HG02938 (cell line): ENCODE data around the gene TMEM184C.
A peak's percentile ranks its signal among the peaks of the same experiment; 100 is the strongest.

Experiments
- ATAC-seq: cut with Tn5 transposase; IDR thresholded peaks from one replicate; pipeline ENCODE4 v1.9.1; 2021; ENCODE audit warnings: mild to moderate bottlenecking, moderate library complexity; ENCODE audit not compliant: unreplicated experiment

The TMEM184C gene

DNA sequence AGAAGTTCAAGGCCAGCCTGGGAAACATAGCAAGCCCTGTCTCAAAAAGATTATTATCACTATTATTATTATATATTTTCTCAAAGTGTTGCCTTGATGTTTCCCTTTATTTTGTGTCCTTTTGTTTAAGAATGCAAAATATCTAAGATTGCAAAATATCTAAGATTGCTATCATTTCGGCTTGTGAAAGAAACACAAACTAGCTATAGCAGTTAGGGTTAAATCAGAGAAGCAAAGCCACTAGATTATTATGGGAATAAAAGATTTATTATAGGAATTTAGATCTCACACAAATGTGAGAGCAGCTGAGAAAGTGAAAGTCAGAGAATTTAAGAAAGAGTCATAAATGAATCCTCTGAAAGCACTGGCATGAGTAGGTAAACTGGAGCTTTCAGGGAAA, 18.0 kb upstream of the TMEM184C start:
- ATAC-seq: no peak

DNA sequence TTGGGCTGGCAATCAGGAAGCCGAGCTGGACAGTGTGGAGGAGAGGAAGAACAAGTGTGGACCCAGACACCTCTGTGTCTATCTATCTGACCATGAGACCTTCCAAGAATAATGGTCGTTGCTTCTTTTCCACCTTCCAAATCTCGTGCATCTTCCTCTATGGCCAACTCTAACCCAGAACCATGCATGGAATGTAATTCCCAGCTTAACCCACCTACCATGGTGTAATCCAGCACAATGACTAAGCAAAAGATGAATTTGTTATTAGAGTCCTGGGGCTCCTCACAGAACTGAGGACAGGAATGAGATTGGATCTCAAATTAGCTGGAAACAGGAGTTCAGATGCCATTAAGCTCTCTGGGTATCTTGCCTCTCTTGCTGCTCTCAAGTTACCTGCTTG, 17.4 kb upstream of the TMEM184C start:
- no peak for ATAC-seq

DNA sequence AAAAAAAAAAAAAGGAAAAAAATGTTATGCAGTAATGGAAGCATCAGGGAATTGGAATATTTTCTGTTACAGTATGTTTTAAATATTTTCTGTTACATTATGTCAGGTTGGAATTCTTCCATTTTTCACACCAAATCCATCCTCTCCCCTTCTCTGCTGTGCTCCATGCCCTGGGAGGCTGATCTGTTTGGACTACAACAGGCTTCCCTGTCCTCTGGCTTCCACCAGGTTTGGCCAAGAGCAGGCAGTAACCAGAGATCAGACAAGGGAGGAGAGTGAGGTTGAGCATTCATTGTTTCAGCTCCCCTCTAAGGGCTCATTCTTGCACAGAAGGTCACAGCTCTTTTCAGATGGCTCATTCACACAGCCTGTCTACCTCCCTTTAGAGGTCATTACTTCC, 11.7 kb upstream of the TMEM184C start:
- no peak for ATAC-seq

DNA sequence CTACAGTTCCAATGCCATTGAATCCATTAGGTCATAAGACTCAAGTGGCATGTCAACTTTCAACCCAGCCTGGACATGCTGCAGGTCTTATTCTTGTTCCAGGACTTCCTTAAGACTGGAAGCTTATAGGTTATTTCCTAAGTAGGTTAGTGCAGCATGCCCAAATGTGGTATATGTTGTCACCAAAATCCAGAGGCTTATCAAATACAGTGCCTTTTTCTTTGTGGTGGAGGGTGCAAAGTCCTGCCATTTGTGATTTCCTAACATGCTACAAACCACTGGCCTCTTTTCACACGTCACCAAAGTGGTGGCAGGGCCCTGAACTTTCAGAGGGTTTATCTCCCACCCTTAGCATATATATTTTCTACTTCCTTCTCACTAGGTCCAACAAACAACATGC, 9.7 kb upstream of the TMEM184C start:
- no peak for ATAC-seq

DNA sequence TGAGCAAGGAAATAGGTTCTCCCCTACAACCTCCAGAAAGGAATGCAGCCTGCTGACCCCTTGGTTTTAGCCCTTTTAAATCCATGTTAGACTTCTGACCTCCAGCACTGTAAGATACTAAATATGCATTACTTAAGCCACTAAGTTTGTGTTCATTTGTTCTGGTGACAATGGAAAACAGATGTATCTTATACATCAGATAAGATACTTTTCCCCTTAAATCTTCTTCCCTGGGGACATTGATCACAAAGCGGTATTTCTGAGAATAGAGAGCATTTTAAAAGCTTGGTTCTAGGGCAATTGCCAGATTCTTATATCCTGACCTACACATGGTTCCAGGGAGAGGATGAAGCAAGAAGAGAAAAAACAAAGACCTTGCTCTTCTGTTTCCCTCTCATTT, 6.5 kb upstream of the TMEM184C start:
- ATAC-seq: no peak

DNA sequence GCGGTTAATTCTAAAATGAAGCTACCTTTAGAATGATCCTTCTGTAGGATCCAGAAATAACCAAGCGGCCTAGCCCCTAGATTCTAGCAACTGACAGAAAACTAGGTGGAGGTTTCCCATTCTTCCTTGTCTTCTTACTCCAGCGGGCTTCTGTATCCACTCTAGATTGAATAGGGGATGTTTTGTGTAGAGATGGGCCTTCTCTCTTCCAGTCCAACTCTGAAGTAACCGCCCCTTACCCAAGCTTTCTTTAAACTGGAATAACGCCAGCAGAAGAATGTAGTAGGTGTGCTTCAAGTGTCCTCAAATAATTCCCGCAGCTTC, 386 bp upstream of the TMEM184C start:
- peak; percentile 4 for ATAC-seq

DNA sequence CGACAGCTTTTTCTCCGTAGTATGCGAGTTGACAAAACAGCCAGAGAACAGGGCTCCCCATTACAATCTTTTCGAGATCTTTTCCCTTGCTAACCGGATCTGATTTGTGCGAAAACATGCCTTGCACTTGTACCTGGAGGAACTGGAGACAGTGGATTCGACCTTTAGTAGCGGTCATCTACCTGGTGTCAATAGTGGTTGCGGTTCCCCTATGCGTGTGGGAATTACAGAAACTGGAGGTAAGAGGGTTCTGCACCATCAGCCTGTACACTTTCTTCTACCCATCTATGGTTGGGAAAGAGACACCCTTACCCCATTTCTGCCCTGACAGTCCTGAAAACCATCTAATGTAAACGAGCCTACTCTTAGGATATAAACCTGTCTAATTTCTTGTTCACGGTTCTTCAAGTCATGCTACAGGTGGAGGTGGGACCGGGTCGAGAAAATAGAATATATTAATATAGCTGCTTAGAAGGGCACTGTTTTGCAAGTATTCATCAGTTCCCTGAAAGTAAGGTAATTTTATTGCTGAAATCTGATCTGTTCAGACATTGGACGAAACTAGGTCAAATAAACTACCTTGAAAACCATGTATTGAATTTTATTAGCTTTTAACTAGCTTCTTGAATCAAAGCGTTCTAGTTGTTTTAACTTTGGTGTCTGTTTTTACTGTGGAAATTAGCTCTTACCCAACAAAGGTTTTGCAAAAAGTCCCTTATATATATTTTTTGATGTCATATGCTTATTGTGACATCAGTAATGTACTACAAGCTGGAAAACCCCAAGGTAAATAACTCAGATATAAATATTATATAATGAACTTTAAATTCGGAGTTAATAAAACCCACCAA, 869 bp downstream of the TMEM184C start:
- peak; percentile 12 for ATAC-seq

DNA sequence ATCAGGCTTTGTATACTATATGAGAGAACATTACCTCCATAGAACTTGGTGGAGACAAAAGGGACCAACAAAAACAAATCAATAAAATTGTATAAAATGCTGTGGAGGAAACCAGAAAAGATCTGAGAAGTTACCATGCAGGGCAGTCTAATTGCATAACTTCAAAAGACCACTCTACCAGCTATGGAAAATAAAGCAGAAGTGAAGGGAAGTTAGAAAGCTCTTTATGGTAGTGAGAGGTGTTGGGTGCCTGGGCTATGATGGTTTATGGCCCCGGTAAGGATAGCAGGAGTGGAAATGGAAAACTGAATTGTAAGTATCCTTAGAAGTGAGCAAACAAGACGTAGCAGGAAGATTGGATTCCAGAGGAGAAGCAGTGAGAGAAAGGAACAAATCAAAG, 3.1 kb downstream of the TMEM184C start:
- ATAC-seq: no peak

DNA sequence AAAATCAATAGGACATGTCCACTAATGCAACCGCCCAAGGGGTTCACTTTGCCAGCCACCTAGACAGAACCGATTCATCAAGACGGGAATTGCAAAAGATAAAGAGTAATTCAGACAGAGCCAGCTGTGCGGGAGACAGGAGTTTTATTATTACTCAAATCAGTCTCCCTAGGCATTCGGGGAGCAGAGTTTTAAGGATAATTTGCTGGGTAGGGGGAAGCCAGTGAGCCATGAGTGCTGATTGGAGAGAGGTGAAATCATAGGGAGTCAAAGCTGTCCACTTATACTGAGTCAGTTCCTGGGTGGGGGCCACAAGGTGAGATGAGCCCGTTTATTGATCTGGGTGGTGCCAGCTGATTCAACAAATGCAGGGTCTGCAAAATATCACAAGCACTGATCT, 8.5 kb downstream of the TMEM184C start:
- ATAC-seq: no peak

DNA sequence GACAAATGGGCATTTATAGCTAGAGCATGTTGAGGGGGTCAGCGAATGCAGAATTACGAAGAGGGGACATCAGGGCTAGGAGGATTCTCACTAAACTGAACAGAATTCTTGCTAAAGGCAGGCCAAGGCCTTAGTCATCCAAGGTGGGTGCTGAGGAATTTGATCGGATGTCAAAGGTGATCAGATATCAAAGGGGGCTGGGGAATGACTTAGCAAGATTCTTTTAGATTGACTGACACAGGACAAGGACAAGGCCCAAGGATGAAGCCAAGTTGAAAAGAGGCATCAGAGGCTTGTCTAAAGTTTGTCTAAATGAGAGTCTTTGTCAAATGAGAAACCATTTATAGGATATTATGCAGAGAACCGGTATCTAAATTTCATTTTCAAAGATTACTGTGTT, 9.7 kb downstream of the TMEM184C start:
- ATAC-seq: no peak

DNA sequence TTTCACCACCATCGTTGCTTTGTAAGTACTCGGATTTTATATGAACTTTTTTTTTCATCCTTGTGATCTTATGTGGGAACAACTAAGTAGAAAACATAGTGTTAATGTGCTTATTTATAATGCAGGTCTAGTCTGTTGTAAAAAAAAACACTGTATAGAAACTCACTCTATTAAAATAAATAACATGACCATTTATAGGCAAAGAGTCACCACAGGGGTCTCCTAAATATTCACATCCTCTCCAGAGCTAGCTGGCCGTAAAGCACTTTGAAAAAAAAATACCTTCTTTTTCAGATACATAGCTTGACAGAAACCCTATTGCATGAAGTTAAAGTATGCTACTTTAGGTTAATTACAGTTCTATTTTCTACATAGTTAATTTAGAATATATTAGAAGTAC, 11.2 kb downstream of the TMEM184C start:
- no peak for ATAC-seq

DNA sequence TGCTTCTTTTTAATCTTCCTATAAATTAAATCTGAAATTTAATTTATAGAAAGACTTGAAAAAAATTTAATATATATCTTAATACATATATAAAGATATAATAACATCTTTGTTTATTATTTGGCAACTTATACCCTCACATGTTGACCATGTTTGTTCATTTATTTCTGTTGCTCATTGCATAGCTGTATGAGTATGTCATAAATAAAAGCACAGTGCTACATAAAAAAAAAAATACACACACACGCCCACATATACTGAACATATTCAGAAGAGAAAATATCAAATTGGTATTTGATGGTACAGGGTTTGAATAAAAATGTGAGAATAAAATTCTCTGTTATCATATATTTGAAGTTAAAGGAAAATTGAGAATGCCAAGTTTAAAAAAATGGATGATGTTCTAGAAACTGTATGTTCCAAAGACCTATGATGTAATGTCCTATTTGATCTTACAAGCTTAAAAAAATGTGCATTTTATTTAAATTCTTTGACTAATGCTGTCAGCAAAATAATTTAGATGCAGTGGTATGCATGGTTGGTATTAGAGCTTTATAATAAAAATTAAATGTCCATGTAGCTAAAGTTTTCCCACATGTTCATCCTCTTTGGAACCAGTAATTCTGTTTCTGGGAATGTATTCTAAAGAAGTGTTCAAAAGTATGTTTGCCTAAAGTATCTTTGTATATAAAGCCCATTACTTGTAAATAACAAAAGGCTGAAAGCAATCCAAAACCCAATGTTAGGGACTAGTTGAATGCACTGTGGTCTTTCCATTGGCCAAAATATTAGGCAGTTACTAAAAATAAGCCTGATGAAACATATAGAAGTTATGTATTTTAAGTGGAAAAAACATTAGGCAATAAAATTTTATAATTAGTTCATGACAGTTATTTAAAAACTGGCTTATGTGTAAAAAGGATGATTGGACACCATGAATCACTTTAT, 12.9 kb downstream of the TMEM184C start:
- ATAC-seq: no peak

DNA sequence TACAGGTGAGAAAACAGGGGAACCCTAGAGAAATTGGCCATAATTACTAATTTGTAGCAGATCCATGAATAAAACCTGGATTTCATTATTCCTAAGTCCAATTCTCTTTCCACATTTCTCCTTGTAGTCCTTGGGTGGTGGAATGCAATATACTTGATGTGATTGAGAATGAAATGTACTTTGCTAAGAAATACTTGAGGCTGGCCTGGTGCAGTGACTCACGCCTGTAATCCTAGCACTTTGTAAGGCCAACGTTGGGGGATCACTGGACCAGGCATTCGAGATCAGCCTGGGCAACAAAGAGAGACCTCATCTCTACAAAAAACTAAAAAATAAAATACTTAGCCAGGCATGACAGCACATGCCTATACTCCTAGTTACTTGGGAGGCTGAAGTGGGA, 15.9 kb downstream of the TMEM184C start:
- no peak for ATAC-seq

DNA sequence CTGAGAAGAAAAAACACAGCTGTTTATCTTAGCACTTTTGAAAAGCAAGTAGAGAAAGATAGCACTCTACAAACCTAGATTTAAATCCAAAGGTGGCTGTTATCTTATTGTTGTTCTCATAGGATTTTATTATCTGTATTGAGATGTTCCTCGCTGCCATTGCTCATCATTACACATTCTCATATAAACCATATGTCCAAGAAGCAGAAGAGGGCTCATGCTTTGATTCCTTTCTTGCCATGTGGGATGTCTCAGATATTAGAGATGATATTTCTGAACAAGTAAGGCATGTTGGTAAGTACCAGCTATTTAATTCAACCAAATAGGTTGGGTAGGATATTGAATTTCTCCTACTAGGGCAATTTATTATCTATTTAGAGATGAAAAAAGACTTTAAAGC, 16.4 kb downstream of the TMEM184C start:
- no peak for ATAC-seq

DNA sequence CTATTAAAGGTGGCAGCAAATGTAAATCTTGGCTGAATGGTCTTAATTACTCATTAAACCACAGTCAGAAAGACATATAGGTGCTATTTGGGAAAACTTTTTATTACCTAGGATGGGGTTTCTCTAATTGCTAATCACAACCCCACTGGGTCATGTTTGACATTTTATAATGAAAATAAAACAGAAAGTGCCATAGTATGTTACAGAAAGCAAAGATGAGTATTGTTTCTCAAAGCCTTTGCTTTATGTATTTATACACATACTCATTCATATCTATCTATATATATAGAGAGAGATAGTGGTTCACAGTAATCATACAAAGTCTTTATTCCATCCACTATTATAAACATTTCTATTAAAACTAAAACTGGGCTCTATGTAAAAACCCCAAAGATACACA, 18.2 kb downstream of the TMEM184C start:
- ATAC-seq: no peak

DNA sequence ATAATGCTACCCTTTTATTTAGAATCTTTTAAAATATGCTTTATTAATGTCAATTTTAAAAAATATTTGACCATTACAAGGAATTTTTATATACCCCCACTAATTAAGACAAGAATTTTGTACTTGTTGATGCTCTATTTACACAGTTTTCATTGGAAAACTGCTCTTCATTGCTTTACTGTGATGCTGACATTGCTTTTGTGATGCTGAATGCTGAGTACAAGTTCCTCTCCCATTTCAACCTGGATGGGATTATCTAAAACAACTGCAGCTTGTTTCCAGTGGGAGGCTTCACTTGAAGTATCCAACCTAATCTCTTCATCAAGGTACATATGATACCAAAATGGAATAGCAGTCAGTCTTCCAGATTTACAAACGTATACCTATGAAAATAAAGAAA, 21.2 kb downstream of the TMEM184C start:
- ATAC-seq: no peak

DNA sequence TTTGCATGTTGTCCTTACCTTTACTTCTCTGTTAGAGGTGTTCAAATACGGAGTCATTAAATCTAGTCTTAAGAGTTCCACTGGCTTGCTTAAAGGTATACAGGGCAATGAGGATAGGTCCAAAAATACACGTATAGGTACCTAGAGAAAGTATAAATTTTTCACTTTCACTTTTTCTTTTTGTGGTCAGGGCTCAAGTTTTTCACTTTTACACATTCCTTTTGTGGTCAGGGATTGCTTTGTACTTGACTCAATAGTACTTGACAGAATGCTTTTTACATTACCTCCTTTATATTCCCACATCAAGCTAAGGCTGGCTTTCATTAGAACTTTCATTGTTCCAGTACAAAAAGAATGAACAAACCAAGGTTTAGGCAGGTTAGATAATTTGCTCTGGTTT, 21.7 kb downstream of the TMEM184C start:
- no peak for ATAC-seq

DNA sequence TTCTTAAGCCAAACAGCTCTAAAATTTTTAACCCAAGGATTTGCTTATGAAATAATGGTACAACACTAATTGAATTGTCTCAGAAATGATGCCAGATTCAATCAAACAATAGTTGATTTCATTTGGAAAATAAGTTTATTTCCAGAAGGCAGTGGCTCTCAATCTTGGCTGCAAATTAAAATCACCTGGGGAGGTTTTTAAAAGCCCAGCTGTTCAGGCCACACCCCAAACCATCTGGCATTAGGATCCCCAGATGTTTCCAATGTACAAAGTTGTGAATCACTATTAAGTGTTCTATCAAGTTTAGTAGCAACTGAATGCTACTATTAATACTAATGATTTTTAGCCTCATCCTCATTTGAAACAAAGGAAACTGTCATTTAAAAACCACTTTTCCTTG, 22.2 kb downstream of the TMEM184C start:
- ATAC-seq: no peak

DNA sequence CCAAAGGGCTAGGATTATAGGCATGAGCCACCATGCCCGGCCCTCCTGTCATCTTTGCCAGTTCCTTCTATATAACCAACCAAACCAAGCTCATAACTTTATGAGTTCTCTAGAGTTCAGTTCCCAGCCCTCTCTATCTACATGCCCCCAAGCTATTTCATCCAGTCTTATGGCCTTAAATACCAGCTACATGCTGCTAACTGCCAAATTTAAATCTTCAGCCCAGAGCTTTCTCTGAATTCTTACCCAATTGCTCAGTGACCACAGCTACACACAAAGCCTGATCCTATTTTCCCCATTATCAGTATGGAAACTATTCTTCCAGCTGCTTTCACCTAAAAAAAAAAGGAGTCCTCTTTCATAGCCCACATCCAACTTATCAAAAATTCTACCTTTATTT, 23.1 kb downstream of the TMEM184C start:
- ATAC-seq: no peak

DNA sequence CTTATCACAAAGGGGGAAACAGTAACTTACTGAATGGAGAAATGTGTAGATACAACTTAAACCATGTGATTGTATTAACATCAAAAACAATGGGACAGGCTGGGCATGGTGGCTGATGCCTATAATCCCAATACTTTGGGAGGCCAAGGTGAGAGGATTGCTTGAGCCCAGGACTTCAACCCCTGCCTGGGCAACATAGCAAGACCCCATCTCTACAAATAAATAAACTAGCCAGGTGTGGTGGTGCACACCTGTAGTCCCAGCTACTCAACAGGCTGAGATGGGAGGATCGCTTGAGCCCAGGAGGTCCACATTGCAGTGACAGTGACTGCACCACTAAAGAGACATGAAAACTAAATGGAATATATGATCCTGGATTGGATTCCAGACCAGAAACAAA, 26.4 kb downstream of the TMEM184C start:
- no peak for ATAC-seq

DNA sequence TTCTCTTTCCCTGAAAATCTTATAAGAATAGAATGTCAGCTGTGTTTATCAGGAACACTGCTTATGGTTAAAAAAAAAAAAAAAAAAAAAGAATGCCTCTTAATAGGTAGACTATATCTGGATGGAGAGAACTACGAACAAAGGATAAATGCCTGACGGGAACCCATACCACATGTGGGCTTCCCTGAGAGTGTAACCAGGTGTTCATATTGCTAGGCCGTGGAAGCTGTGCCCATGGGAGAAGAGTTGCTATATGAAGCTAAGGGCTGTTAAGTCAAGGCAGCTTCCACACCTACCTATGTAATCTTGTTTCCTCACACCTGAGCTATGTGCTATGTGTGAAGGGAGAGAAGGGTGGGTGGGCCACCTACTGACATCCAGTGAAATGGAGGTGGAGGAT, 27.3 kb downstream of the TMEM184C start:
- ATAC-seq: no peak

DNA sequence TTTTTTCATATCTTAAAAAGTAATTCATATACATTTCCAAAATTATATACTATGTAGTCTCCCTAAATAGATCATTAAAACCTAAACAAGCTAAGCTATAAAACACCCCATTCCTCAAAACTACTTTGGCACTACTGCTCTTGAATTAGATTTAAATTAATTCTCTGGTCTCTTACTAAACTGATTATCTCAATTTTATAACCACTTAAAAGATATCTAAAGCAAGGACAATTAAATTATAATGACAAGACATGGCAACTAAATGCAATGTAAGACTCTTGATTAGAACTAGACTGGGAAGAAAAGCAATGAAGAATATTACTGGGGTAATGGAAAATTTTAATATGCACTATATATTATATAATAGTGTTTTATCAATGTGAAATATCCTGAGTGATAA, 27.9 kb downstream of the TMEM184C start:
- ATAC-seq: no peak
